Activated naive CD8-positive, alpha-beta T cell treated with anti-CD3 and anti-CD28 coated beads, Interleukin-2, amount 50 U/mL, for 16 hours (primary cell): ENCODE data around the gene CCNT1.
"Not testable (repeated sequence)": the region's sequence is repeated elsewhere in the genome, so short reads cannot be mapped to it uniquely, and the experiment has no call there.

Source experiments
- DNase-seq: peaks from one replicate; pipeline ENCODE4 v3.0.0-alpha.2; 2020; ENCODE audit warnings: low read depth, low spot score

Gene CCNT1

GRCh38 chr12:48716493-48717251 is at the start of gene CCNT1:
Gene CCNT1, minus strand, starts transcription at chr12:48716707. Its CDS starts 32 bp downstream, at chr12:48716675.
- DNase-seq = peak; percentile 96

- DNase-seq = no peak
Observed at GRCh38 chr12:48765753-48766162, 49.3 kb upstream of the CCNT1 start.

- no peak for DNase-seq
Observed at GRCh38 chr12:48764521-48764920, 48.0 kb upstream of the CCNT1 start.

GRCh38 chr12:48758737-48759136 is 42.2 kb upstream of the CCNT1 start:
- DNase-seq = no peak

- no peak for DNase-seq
Observed at GRCh38 chr12:48758186-48758585, 41.7 kb upstream of the CCNT1 start.

- DNase-seq = no peak
Observed at GRCh38 chr12:48750769-48751356, 34.4 kb upstream of the CCNT1 start.

- no peak for DNase-seq
Observed at GRCh38 chr12:48750215-48750614, 33.7 kb upstream of the CCNT1 start.

- no peak for DNase-seq
Observed at GRCh38 chr12:48744251-48745008, 27.9 kb upstream of the CCNT1 start.

GRCh38 chr12:48739618-48740269 is 23.2 kb upstream of the CCNT1 start:
- DNase-seq = no peak

- no peak for DNase-seq
Observed at GRCh38 chr12:48736456-48736855, 19.9 kb upstream of the CCNT1 start.

- no peak for DNase-seq
Observed at GRCh38 chr12:48728807-48729206, 12.3 kb upstream of the CCNT1 start.

GRCh38 chr12:48720737-48721136 is 4.2 kb upstream of the CCNT1 start:
- not testable (repeated sequence) for DNase-seq

GRCh38 chr12:48720171-48720570 is 3.7 kb upstream of the CCNT1 start:
- DNase-seq = not testable (repeated sequence)

- not testable (repeated sequence) for DNase-seq
Observed at GRCh38 chr12:48719002-48719401, 2.5 kb upstream of the CCNT1 start.

- DNase-seq = no peak
Observed at GRCh38 chr12:48717252-48717695, 767 bp upstream of the CCNT1 start.

- DNase-seq = no peak
Observed at GRCh38 chr12:48716168-48716492, 377 bp downstream of the CCNT1 start.

GRCh38 chr12:48712209-48712608 is 4.3 kb downstream of the CCNT1 start:
- no peak for DNase-seq

- not testable (repeated sequence) for DNase-seq
Observed at GRCh38 chr12:48698822-48699221, 17.7 kb downstream of the CCNT1 start.

- no peak for DNase-seq
Observed at GRCh38 chr12:48696626-48697025, 19.9 kb downstream of the CCNT1 start.

GRCh38 chr12:48695859-48696258 is 20.6 kb downstream of the CCNT1 start:
- DNase-seq = no peak

GRCh38 chr12:48694038-48694437 is 22.5 kb downstream of the CCNT1 start:
- no peak for DNase-seq

GRCh38 chr12:48693572-48693971 is 22.9 kb downstream of the CCNT1 start:
- DNase-seq = no peak
